COR-L47 (cell line): ENCODE results near the gene ZDHHC21.
A peak's percentile ranks its signal among the peaks of the same experiment; 100 is the strongest.

Experiments used
- DNase-seq: peaks from one replicate; lab custom pipeline; 2025; lab: John Stamatoyannopoulos, UW

Gene ZDHHC21

DNA sequence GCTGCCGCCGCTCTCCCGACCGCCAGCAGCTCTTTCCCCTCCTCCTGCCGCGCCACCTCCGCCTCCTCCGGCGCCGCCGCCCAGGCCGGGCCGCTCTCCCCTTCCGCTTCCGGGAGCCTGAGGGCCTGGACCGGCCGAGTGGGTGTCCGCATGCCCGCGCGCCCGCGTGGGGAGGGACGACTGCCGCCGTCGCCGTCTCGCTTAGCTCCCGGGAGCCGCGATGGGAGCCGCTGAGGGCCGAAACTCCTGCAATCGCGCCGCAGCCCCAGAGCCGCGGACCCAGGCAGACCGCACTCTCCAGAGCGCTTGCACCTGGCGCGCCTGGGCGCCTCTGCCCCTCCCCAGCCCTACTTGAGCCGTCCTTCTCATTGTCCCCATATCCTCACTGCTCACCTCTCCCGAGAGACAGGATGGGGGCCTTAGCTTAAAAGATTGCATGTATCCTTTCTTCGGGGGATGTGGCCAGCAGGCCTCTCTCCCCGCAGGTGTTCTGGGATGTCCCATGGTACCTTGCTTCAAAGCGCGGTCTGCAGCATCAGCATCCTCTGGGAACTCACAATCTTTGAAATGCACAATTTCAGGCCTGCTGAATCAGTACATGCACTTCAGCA, at the start of gene ZDHHC21:
Gene ZDHHC21 (minus strand): TSS at position 182 of the 611 bp plus-strand sequence. CDS start 19,092 bp downstream, outside the sequence.
- DNase-seq: peak; percentile 70

DNA sequence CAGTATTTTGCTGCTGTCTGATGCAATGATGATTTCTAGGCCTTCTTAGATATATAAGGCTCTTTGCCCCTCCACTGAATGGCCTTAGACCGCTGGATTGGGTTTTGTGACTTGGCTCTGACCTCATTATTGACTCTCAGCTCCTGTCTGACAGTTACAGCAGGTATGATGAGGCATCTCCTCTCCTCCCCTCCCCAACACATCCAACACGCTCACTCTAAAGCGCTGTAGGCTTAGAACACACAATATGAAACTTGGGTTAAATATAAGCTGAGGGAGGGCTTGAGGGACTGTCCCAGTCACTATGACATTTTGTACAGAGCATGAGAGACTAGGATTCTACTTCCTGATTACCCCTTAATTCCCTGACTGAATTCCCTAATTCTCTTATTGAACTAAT, 48.1 kb upstream of the ZDHHC21 start:
- no peak for DNase-seq

- no peak for DNase-seq
Measured at GRCh38 chr9:14733133-14733532, 39.9 kb upstream of the ZDHHC21 start.

GRCh38 chr9:14731294-14731981, 38.2 kb upstream of the ZDHHC21 start:
- no peak for DNase-seq

- no peak for DNase-seq
Measured at GRCh38 chr9:14730461-14730898, 37.2 kb upstream of the ZDHHC21 start.

- DNase-seq: no peak
Measured at GRCh38 chr9:14723301-14723700, 30.1 kb upstream of the ZDHHC21 start.

DNA sequence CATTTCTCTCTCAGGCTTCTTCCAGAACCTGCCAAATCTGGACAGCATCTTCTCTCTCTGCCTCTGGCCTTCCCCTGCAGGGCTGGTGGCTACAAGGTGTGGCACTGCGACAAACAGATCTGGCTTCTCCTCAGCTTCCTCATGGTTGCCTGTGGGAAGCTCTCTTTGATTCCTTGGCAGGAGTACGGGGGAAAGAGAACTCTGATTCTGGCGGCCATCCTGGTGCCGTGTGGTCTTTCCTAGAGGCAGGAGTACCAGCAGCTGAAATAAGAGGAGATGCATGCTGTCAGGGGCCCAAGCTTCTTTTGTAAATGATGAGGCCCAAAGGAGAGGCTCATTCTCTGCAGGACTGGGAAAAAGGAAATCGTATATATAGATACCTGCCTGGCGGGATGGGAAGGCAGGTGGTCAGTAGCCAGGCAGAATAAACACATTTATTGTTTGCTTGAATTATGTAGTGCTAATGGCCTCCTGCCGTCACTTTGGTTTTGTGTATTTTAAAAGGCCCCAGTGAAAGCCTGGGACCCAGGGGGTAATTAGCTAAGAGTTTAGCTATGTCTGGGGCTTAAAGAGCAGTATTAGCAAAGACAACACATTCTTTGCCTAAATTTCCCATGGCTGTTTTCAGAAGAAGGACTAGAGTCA, 29.3 kb upstream of the ZDHHC21 start, which contains the start of gene CER1:
Gene CER1 (minus strand): TSS at position 343 of the 645 bp plus-strand sequence. CDS start 61 bp downstream, at position 282.
- peak; percentile 88 for DNase-seq

- no peak for DNase-seq
Measured at GRCh38 chr9:14719231-14719923, 26.1 kb upstream of the ZDHHC21 start.

DNA sequence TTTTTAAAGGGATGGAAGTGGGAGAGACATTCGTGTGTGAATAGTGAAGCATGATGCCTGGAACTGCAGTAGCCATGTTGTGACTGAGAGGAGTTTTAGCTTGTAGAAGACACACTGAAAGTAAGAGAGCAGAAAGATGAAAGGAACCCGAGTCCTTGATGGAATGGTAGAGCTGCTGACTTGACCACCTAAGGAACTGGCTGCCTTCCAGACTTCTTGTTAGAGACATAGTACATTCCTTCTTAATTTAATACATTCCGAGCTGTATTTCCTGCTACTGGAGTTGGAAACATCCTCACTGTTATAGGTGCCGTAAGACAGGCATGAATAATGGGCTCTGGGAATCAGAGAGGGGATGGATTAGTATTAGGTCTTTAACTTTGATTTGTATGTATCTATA, 21.9 kb upstream of the ZDHHC21 start:
- DNase-seq: no peak

- DNase-seq: no peak
Measured at GRCh38 chr9:14713187-14713767, 20.0 kb upstream of the ZDHHC21 start.

- DNase-seq: no peak
Measured at GRCh38 chr9:14710804-14711203, 17.6 kb upstream of the ZDHHC21 start.

DNA sequence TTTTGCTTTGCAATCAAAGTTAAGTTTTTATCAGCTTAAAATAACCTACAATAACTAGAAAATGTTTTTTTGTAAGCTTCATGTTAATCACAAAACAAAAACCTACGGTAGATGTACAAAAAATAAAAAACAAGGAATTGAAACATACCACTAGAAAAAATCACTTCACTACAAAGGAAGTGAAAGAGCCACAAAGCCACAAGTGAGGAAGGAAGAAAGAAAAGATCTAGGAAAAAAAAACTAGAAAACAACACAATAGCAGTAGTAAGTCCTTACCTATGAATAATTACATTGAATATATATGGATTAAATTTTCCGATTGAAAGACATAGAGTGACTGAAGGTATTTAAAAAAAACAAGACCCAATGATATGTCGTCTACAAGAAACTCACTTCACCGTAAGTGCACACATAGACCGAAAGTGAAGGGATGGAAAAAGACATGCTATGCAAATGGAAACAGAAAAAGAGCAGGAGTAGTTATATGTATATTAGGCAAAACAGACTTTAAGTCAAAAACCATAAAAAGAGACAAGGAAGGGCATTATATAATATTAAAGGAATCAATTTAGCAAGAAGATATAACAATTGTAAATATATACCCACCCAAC, 13.4 kb upstream of the ZDHHC21 start:
- DNase-seq: no peak

DNA sequence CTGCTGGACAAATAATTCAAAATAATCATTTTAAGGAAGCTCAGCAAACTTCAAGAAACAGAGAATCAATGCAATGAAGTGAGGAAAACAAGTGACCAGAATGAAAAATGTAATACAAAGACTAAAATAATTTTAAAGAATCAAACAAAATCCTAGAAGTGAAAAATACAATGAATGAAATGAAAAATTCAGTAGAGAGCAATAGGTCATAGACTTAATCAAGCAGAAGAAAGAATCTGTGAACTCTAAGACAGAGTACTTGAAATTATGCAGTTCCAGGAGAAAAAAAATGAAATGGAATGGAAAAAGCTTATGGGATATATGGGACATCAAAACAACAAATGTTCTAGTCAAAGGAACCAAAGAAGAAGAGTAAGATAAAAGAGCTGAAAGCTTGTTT, 11.8 kb upstream of the ZDHHC21 start:
- no peak for DNase-seq

DNA sequence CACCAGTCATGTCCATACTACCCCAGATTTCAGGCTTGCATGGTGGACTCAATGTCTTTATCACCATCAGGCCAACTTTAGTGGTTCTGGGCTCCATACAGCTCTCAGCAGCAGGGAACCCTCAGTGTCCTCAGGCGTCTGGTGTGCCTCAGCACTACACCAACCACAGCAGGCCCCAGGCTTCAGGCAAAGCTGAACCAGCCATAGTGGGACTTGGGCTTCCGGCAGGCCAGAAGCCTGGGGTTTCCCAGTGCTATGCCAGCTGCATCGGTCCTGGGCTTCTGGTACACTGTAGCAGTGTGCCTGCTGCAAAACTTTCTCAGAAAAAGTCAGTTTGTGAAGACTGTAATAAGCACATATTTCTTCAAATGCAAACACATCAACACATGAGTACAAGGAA, 11.0 kb upstream of the ZDHHC21 start:
- DNase-seq: no peak

- DNase-seq: no peak
Measured at GRCh38 chr9:14702200-14702720, 9.0 kb upstream of the ZDHHC21 start.

DNA sequence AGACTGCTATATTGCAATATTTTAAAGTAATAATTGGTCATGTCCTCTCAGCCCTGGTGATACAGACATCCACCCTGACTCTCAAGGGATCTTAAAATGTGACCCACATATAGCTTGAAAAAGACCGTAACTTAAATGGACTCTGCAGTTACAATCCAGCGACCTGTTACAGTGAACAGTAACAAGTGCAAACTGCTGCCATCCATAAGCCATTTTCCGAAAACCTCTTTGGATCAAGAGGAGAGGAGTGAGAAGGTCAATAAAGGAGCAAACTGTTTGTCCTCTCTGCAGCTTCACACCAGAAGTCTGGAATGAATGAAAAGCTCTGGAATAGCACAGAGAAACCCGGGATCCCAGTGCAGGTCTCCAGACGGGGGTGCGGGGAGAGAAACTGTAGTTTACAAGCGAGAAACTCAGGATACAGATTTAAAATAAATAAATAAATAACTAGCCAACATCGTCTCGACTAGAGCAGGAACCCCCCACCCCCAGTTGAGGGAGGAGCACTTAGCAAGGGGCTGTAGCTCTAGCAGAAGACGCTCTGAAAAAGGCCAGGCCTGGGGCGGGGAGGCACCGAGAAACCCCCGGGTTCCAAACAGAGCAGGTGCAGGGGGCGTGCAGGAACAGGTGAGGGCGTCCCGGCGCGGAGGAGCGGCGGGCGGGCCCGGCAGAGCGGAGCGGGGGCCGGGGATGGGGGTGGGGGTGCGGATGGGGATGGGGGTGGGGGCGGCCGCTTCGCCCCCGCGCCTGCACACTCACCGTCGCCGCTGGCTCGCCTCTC, 572 bp downstream of the ZDHHC21 start:
- DNase-seq: peak; percentile 49

- no peak for DNase-seq
Measured at GRCh38 chr9:14690948-14691730, 2.1 kb downstream of the ZDHHC21 start.

DNA sequence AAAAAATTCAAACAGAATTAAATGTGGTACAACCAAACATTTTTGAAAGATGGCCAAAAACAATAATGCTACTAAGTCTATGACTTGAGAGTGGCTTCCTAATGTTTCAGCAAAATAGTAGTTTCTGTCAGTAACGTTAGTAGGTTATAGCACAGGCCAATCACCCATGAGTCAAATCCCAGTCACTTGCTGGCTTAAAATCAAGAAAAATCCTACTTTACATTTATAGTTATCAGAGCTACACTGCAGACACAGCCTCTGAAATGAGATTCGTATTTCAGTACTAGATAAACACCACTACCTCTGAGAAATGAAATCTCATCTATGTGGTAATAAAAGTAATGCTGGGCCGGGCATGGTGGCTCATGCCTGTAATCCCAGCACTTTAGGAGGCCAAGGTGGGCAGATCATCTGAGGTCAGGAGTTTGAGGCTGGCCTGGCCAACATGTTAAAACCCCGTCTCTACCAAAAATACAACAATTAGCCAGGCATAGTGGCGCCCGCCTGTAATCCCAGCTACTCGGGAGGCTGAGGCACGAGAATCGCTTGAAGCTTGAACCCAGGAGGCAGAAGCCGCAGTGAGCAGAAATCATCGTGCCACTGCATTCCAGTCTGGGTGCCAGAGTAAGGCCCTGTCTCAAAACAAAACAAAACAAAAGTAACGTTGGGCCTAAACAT, 6.1 kb downstream of the ZDHHC21 start:
- DNase-seq: no peak

DNA sequence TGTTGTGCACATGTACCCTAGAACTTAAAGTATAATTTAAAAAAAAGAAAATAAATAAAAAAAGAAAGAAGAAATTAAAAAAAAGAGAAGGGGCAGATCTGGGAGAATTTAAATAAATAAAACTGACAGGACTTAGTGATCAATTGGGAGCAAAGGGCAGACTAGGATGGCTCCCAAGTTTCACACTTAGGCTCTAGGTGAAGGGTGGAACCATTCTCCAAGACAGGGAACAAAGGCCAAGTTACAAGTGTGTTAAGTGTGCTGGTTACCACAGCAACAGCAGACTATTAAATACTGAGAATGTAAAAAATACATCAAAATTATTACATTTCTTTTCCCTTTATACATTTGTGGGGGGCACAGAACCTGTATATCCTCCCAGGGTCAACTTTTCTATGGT, 7.1 kb downstream of the ZDHHC21 start:
- DNase-seq: no peak
